CD4-positive, alpha-beta T cell treated with Interleukin-4 for 1 hour (primary cell): Measurements from ENCODE around the gene CD1C.
A peak's percentile ranks its signal among the peaks of the same experiment; 100 is the strongest.
"Not testable (repeated sequence)": the region's sequence is repeated elsewhere in the genome, so short reads cannot be mapped to it uniquely, and the experiment has no call there.

Experiments used
- DNase-seq, 2 donors: peaks; one replicate each; pipeline ENCODE4 v3.0.0-alpha.2; 2020 to 2022

Gene CD1C

GRCh38 chr1:158289811-158290210, at the start of gene CD1C:
CD1C (plus strand) TSS chr1:158289923; CDS start chr1:158290065, 142 bp downstream.
- DNase-seq: no peak

- DNase-seq: peak in 1 of 2 donors; percentile 10
These were observed 43.1 kb upstream of the CD1C start for GRCh38 chr1:158246650-158247049.

GRCh38 chr1:158248118-158248517, 41.6 kb upstream of the CD1C start:
- peak; percentile 60 to 61 for DNase-seq

- DNase-seq: no peak
These were observed 41.0 kb upstream of the CD1C start for GRCh38 chr1:158248771-158249170.

GRCh38 chr1:158249646-158250045, 40.1 kb upstream of the CD1C start:
- DNase-seq: no peak

- DNase-seq: no peak
These were observed 38.6 kb upstream of the CD1C start for GRCh38 chr1:158251163-158251562.

GRCh38 chr1:158255656-158256055, 34.1 kb upstream of the CD1C start:
- DNase-seq: no peak

- DNase-seq: not testable (repeated sequence)
These were observed 33.0 kb upstream of the CD1C start for GRCh38 chr1:158256747-158257146.

GRCh38 chr1:158257888-158258287, 31.8 kb upstream of the CD1C start:
- DNase-seq: no peak

GRCh38 chr1:158259117-158259516, 30.6 kb upstream of the CD1C start:
- no peak for DNase-seq

GRCh38 chr1:158272681-158273080, 17.0 kb upstream of the CD1C start:
- no peak for DNase-seq

- DNase-seq: no peak
These were observed 14.9 kb upstream of the CD1C start for GRCh38 chr1:158274797-158275196.

- not testable (repeated sequence) for DNase-seq
These were observed 7.3 kb upstream of the CD1C start for GRCh38 chr1:158282421-158282820.

GRCh38 chr1:158283965-158284364, 5.8 kb upstream of the CD1C start:
- no peak for DNase-seq

GRCh38 chr1:158285756-158286241, 3.9 kb upstream of the CD1C start:
- DNase-seq: peak; percentile 37 to 88

- no peak for DNase-seq
These were observed 3.2 kb upstream of the CD1C start for GRCh38 chr1:158286487-158286886.

GRCh38 chr1:158286941-158287346, 2.8 kb upstream of the CD1C start:
- no peak for DNase-seq

- DNase-seq: no peak
These were observed 660 bp downstream of the CD1C start for GRCh38 chr1:158290321-158290844.

GRCh38 chr1:158295791-158296190, 6.1 kb downstream of the CD1C start:
- no peak for DNase-seq

GRCh38 chr1:158310623-158311022, 20.9 kb downstream of the CD1C start:
- no peak for DNase-seq

GRCh38 chr1:158311066-158311465, 21.3 kb downstream of the CD1C start:
- no peak for DNase-seq

- no peak for DNase-seq
These were observed 34.1 kb downstream of the CD1C start for GRCh38 chr1:158323866-158324265.

- DNase-seq: no peak
These were observed 34.7 kb downstream of the CD1C start for GRCh38 chr1:158324395-158324794.

GRCh38 chr1:158327481-158327880, 37.8 kb downstream of the CD1C start:
- DNase-seq: no peak

- no peak for DNase-seq
These were observed 38.7 kb downstream of the CD1C start for GRCh38 chr1:158328426-158328825.
